HG03565 (cell line): ENCODE measurements around the gene PSENEN.

Source experiments
- ATAC-seq: cut with Tn5 transposase; IDR thresholded peaks from one replicate; pipeline ENCODE4 v1.9.1; 2021; ENCODE audit warnings: mild to moderate bottlenecking, moderate library complexity; ENCODE audit not compliant: unreplicated experiment

The PSENEN gene

DNA sequence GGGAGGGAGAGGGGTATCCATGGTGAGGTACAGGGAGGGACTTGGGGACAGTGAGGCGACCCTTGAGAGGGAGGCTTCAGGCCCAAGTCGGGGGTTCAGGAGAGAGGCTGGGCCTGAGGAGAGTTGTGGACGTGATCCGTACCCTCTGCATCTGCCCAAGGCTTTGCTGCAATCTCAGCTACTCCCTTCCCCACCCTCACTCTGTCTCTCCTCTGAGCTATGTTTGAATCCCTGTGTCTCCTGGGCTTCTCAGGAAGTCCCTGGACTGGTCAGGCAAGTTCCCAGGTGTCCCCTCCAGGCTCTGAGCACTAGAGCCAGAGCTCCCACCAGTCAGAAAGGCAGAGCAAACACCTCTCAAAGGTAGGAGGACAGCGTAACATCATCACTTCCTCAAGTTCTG lies 4.7 kb downstream of the PSENEN start:
- ATAC-seq: no peak

DNA sequence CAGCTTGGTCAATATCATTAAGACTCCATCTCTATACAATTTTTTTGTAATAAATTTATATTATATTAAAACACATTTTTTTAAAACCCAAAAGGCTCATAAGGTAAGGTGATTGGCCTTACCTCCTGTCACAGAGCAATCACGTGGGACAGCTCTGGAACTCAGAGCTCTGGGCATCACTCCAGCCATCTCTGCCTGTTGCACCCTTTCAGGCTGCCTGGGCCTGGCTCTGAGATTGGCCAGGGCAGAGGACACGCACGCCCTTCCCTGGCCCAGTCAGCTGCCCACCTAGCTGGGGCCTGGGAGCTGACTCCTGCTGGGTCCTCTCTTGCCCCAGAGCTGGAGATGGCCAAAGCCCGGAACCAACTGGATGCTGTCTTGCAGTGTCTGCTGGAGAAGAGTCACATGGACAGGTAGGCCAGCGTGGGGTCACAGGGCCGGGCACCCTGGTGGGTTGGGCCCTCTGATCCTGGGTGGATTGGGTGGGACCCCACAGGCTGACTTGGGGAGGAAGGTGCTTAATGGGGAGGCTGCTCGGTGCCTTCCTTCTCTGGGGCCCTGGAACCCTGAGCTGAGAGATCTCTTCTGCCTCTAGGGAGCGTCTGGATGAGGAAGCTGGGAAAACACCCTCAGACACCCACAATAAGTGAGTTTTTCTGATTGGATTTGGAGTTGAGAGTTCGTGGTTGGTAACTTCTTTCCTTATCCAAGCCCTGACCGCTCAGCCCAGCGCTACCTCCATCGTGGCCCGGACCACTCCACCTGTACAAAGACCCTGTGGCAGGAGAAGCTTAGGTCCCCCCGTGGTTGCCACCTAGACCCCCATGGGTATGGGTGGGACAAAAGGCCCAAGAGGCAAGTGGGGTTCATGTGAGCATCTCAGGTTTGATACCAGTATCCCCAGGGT lies 6.6 kb downstream of the PSENEN start:
- no peak for ATAC-seq

DNA sequence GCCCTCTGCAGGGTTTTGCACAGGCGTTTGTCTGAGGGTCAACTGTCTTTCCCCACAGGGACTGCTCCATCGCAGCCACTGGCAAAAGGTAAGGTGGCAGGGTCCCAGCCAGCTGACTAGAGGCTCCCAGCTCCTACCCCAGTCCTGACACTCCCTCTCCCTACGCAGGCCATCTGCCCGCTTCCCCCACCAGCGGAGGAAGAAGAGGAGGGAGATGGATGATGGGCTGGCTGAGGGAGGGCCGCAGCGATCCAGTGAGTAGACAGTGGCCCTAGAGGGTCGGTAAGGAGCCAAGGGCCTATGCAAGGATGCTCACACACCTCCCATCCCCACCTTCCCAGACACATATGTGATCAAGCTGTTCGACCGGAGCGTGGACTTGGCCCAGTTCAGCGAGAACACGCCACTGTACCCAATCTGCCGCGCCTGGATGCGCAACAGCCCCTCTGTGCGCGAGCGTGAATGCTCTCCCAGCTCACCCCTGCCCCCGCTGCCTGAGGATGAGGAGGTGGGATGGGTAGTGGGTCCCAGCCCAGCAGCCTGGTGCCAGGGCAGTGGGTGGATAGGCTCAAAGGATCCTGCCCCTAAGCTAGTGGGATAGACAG lies 7.4 kb downstream of the PSENEN start:
- ATAC-seq: no peak

DNA sequence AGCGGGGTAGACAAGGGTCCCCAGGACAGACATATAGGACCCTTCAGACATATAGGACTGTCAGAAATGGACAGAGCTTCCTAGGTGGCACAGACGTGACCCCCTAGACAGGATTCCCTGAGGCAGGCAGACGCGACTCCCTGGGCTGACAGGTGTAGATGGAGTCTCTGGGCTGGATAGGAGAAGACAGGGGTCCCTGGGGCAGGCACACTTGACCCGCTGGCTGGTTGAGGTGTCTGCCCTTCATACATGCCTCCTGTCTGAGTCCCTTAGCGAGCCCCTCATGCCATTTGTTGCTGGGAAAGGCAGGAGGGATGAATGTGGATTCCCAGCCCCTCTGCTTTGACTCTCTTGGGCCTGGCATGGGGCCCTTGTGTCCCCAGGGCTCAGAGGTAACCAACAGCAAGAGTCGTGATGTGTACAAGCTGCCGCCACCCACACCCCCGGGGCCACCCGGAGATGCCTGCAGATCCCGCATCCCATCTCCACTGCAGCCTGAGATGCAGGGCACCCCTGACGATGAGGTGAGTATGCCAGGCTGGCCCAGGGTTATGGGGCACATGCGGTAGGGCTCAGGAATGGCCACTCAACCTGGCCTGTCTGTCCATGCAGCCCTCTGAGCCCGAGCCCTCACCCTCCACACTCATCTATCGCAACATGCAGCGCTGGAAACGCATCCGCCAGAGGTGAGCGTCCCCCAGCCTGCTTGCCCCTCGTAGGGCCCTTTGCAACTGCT lies 8.4 kb downstream of the PSENEN start:
- ATAC-seq: no peak

DNA sequence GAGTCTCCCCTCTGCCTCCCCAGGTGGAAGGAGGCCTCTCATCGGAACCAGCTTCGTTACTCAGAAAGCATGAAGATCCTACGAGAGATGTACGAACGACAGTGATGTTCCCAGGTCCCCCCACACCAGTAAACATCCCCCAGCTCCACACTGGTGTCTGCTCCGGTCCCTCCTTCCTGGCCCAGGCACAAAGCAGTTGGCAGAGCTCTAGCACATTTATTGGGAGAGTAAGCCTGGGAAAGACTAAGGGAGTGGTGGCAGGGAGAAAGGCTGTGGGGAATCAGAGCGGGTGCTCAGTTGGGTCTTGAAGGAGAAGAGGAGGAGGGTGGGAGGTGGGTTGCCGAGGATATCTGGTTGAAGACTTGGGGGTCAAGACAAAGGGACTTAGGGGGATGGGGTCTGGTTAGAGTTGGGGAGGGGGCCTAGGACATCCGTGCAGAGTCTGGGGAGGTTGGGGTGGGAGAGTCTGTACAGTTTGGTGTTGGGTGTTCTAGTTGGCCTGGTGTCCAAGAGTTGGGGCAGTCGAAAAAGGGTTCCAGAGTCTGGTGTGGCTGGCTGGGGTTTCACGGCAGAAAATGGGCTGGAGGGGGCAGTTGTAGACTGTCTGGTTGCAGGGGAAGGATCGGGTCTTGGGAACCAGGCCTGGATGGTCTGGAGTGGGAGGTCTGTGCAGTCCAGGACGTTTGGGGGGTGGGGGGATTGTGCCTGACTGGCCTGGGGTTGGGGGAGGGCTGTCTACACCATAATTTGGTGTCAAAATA lies 9.1 kb downstream of the PSENEN start:
- ATAC-seq: no peak

DNA sequence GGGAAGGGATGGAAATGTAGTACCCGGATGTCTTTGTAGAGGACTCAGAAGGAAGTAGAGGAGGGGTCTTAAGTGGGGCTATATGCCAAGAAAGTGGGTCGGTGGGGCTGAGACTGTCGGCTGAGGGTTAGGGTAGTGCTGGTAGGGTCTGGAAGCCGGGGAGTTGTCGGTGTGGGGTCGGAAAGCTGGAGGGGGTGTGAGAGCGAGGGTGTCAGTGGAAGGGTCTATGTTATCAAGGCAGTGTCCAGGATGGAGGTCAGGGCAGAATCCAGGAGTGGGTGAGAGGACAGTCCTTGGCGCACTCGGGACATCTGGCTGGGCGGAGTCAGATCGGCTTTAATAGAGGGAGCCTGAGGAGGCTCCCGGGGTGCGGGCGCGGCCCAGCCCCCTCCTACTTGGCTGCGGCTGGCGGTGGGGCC lies 9.7 kb downstream of the PSENEN start:
- ATAC-seq: no peak

DNA sequence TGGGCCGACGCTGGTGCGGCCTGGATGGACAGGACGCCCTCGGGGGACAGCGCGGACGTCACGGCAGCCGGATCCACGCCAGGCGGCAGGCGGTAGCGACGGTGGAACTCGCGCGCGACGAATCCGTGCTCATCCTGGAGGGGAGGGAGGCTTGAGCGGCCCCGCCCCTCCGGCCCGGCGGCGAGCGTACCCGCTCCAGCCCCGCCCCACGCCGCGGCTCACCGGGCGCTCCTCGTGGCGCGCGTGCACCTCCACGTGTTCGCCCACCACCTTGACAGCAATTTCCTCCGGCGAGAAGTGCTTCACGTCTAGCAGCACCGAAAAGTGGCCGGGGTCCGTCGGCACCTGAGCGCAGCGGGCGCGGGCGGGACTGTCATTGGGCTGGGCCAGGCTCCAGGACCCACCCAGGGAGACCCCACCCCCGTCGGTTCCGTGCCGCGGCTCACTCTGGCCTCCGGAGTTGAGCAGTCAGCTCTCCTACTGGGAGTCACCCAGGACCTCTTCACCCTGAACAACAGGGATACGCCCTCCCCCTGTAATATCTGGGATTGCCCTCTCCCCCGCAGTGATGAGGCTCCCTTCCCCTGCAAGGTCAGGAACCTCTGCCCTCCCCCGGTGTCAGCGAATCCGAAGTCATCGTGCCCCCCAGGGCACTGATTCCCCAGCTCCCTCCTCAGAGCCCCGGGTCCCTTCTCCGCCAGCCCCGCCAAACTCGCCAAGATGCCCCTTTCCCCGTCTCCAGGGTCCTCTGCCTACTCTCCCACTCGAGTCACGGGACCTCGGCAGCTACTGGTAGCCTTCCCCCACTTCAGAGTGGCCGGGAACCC lies 10.3 kb downstream of the PSENEN start:
- ATAC-seq: no peak

DNA sequence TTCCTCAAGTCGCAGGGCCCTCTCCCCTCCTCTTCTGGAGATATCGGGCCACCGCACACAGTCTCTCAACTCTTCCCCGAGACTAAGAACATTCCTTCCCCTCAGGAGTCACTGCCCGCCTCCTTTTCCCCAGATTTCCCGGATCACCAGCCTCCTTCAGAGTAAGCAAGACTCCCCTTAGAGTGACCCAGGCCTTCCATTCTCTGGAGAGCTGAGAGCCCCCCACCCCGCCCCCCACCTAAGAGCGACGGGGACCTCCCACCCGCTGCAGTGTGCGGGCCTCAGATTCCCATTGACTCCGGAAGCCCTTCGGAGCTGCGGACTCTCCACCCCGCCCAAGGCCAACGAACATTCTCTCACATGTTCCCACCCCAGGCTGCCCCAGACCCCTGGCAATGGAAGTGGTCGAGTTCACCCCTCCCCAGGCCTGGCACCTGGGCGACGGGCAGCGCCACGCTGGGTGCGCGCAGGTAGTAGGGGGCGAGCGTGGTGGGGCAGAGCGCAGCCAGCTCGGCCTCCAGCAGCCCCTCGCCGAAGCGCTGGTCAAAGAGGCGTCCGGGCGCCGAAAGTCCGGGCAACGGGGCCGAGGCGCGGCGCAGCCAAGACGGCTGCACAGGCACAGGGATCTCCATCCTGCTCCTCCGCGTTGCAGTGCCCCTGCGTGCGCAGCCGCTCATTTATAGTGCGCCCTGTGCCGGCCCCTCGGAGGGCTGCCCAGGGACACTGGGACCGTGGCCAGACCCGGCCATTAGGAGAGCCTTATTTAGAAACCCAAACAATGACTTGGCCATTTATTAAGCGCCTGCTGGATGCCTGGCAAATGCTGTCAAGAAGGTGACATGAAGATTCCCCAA lies 11.2 kb downstream of the PSENEN start, which contains the start of gene HSPB6:
Gene HSPB6 (minus strand): TSS at position 653 of the 854 bp plus-strand sequence. CDS start 21 bp downstream, at position 632.
- ATAC-seq: no peak

DNA sequence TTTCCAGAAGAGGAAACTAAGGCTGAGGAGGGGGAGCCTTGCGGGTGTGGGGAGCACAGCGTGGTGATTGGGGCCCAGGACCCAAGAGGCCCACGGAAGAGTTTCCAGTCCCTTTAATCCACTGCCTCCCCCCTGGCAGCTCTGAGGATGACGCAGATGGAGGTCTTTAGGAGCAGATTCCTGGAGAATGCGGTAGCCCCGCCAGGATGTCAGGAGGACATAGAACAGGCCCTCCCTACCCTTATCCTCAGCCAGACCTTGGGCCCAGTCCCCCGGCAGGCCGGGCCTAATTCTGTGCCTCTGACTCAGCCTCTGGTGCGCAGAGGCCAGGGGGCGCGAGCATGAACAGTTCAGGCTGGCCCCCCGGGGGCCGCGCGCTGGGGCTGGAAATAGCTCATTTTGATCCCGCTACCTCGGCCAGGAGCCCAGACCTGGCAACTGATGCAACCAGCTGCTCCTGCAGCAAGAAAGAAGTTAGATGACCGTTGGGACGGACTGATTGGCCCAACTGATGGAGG lies 11.8 kb downstream of the PSENEN start:
- no peak for ATAC-seq

DNA sequence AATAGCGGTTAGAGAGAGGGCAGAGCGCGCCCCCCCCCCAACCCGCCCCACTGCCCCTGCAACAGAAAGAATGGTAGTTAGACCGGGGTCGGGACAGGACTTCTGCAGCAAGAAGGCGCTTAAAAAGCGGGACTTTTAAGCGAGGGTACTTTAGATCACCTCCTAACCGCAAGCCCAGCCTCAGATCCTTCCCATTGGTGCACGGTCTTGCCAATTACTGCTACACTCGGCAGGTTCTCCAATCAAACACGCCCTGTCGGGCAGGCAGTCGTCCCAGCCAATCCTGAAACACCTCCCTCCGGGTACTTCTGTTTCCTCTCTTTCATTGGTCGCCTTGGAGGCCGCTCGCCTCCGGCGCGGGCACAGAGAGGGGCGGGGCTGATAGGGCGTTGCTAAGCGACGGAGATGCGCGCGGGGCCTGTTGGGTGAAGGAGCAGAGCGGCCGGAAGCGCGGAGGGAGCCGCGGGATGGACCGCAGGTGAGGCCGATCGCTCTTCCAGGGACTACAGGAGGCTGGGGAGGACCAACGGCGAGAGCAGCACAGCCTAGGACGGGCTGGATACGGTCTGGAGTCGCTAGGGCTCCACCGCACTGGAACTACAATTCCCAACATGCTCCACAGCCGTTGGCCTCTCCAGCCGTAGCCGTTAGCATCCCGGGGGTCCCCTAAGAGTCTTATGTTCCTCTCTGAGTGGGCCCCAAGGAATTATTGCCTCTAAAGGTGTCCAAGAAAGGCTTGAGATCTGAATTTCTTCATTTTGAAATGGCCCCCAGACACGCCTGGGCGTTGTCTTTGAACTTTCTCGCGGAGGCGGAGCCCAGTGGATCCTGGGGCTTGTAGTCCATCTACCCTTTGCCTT lies 12.5 kb downstream of the PSENEN start, which contains the start of gene PROSER3:
Gene PROSER3 (plus strand): TSS at position 428 of the 860 bp plus-strand sequence. CDS start 40 bp downstream, at position 468.
- peak; percentile 94 for ATAC-seq

DNA sequence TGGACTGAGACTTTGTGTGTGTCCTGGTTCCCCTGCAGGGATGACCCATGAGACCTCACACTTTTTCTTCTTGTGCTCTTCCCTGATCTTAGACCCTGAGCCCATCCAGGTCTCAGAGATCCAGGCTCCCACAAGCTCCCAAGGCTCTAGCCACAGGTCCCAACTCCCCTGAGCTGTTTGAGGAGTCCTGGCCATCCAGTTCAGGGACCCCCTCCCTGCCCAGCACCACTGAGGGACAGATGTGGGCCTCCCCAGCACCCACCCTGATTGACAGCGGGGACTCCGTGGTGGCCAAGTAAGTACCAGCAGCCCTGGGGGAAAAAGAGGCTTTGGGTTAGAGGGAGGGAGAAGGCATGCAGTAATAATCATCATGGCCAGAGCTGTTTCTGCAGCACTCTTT lies 14.2 kb downstream of the PSENEN start:
- ATAC-seq: no peak

DNA sequence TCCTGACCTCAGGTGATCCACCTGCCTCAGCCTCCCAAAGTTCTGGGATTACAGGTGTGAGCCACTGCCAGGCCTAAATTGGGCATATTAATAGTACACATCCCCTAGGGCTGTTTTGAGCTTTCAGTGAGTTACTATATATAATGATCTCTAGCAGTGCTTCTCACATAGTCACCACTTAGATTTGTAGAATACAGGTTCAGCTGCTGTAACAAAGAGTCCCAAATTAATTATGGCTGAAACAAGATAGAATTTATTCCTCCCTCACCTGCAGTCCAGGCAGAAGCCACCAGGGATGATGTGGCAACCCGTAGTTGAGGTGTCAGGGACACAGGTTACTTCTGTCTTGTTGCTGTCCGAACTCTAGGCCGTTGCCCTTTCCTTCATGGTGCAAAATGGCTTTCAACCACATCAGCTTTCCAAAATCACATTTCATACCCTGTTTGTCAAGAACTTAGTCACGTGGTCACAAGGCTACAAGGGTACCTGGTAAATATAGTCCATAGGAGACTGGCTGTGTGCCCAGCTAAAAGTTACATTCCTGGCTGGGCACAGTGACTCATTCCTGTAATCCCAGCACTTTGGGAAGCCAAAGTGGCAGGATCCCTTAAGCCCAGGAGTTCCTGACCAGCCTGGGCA lies 15.4 kb downstream of the PSENEN start:
- no peak for ATAC-seq

DNA sequence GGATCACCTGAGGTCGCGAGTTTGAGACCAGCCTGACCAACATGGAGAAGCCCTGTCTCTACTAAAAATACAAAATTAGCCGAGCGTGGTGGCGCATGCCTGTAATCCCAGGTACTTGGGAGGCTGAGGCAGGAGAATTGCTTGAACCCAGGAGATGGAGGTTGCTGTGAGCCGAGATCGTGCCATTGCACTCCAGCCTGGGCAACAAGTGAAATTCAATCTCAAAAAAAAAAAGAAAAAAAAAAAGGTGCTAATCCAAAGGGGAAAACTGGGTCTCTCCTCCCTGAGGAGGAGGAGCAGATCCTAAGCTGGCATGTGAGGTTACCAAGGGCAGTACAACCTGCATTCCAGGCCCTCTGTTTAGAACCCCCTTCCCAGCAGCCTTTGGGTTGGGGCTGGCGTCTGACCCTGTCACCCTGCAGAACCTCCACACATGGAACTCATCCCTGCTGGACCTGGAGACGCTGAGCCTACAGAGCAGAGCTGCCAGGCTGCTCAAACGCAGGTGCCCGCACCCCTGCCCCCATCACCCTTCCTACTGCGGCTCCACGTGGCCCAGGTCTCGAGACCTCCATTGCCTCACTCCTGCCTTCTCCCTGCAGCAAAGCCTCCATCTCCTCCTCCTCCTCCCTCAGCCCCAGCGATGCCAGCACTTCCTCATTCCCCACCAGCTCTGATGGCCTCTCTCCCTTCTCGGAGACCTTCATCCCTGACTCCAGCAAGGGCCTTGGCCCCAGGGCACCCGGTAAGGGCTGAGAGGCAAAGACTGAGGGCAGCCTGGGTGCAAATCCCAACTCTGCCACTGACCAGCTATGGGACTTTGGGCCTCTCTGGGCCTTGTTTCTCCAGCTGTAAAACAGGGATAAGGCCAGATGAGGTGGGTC lies 19.2 kb downstream of the PSENEN start:
- ATAC-seq: no peak

DNA sequence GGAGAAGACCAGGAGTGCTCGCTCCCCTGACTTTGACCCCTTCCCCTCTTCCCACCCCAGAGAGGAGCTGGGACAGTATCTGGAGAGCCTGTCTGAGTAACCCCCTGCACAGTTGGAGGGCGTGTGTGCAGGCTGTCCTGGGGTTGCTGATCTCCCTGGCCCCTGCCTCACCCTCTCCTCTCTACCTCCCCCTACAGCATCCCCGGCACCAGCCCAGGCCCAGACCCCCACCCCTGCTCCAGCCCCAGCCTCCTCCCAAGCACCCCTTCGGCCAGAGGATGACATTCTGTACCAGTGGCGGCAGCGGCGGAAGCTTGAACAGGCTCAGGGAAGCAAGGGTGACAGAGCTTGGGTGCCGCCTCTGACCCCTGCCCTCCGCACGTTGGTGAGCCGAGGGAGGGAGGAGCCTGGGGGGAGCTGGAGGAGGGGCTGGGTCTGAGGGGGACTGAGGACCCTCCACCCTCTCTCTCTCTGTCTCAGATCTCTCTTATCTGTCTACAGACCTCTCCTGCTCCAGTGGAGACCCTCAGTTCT lies 21.2 kb downstream of the PSENEN start:
- ATAC-seq: no peak

DNA sequence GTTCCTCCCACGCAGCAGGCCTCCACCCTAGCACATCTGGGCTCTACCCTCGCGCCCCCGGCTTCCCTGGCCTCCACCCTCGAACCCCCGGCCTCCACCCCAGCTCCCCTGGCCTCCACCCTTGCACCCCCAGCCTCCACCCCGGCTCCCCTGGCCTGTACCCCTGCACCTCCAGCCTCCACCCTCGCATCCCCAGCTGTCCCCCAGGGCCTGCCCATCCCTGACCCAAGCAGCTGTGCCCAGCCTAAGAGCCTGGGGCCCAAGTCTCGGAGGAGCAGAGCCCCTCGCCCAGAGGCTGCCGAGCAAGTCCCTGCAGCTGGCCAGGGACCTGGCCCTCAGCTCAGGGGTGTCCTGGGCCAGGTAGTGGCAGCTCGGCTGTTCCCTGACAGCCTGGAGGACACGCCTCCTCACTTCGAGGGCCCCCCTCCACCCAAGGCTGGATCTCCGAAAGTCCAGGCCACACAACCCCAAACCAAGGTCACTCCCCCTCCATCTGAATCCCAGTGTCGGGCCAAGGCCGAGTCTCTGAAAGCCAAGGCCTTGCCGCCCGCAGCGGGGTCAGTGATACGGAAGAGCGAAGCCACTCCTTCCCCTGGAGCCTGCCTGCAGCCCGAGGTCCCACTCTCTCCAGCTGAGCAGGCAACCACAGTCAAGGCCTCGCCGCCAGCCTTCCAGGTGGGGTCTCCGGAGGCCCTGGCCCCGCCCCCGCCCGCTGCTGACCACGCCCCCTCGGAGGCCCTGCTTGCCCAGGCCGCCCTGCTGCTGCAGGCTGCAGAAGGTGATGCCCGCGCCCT lies 22.0 kb downstream of the PSENEN start:
- no peak for ATAC-seq
